KMS-11 (cell line): ENCODE results near the gene ZNF320.
"Not testable (repeated sequence)": the region's sequence is repeated elsewhere in the genome, so short reads cannot be mapped to it uniquely, and the experiment has no call there.

ENCODE experiments used
- H2AFZ ChIP-seq: fragments of 200-600 bp; sonication (generic); 2 replicates; pipeline ENCODE4 v1.6.1; 2016; ENCODE audit warnings: antibody characterized with exemption, mixed run types, low read depth
- H3K27ac ChIP-seq: fragments of 200-600 bp; sonication (generic); 2 replicates; pipeline ENCODE4 v1.6.1; 2016; ENCODE audit warnings: mild to moderate bottlenecking, mixed run types
- H3K27me3 ChIP-seq: fragments of 200-600 bp; sonication (generic); 2 replicates; pipeline ENCODE4 v1.6.1; 2017; ENCODE audit warnings: mild to moderate bottlenecking, low read depth, mixed run types, moderate library complexity; ENCODE audit not compliant: insufficient read depth
- H3K36me3 ChIP-seq: fragments of 200-600 bp; sonication (generic); 2 replicates; pipeline ENCODE4 v1.6.1; 2017; ENCODE audit warnings: mild to moderate bottlenecking, mixed run types; ENCODE audit not compliant: insufficient read depth
- H3K4me1 ChIP-seq: fragments of 200-600 bp; sonication (generic); 2 replicates; pipeline ENCODE4 v1.6.1; 2016; ENCODE audit warnings: mild to moderate bottlenecking, low read depth, mixed run types; ENCODE audit not compliant: poor library complexity, severe bottlenecking
- H3K4me2 ChIP-seq: fragments of 200-600 bp; sonication (generic); 2 replicates; pipeline ENCODE4 v1.7.0; 2016; ENCODE audit warnings: mild to moderate bottlenecking, mixed run types
- H3K4me3 ChIP-seq: fragments of 200-600 bp; sonication (generic); IDR thresholded peaks from 2 replicates; pipeline ENCODE4 v1.6.1; 2017; ENCODE audit warnings: low read depth, low read length, mixed read lengths; ENCODE audit not compliant: insufficient read depth
- H3K79me2 ChIP-seq: fragments of 200-600 bp; sonication (generic); 2 replicates; pipeline ENCODE4 v1.6.1; 2016; ENCODE audit warnings: low read depth, mixed run types; ENCODE audit not compliant: insufficient read depth
- H3K9ac ChIP-seq: fragments of 200-600 bp; sonication (generic); 2 replicates; pipeline ENCODE4 v1.6.1; 2016; ENCODE audit warnings: mild to moderate bottlenecking, mixed run types
- H4K20me1 ChIP-seq: fragments of 200-600 bp; sonication (generic); 2 replicates; pipeline ENCODE4 v1.6.1; 2016; ENCODE audit warnings: mild to moderate bottlenecking, mixed run types; ENCODE audit not compliant: insufficient read depth
- TF ChIP-seq, protein P1 (sequence below): fragments of 200-600 bp; sonication (generic); conservative IDR thresholded peaks from 2 replicates; pipeline ENCODE4 v1.6.1; 2017; ENCODE audit warnings: low read depth, mild to moderate bottlenecking, antibody characterized with exemption, low read length, moderate library complexity, mixed read lengths

The ZNF320 gene

GRCh38 chr19:52897138-52897935 is at the start of gene ZNF320:
ZNF320 (minus strand) TSS chr19:52897635; CDS start chr19:52890255, 7,380 bp downstream.
- no peaks in the 10 kb centered on the region for H3K36me3 ChIP-seq
- peak within 1 kb of the TSS; percentile 76 for H3K4me2 ChIP-seq
- H4K20me1 ChIP-seq = no peaks in the 10 kb centered on the region
- H3K27ac ChIP-seq = peak within 1 kb of the TSS; percentile 47; the same call in 1 of the 2 replicates
- no peaks in the 10 kb centered on the region for H3K79me2 ChIP-seq
- H3K9ac ChIP-seq = peak within 1 kb of the TSS; percentile 64; the same call in 1 of the 2 replicates
- peak within 1 kb of the TSS; percentile 78 for H2AFZ ChIP-seq
- TF ChIP-seq, protein P1, sequence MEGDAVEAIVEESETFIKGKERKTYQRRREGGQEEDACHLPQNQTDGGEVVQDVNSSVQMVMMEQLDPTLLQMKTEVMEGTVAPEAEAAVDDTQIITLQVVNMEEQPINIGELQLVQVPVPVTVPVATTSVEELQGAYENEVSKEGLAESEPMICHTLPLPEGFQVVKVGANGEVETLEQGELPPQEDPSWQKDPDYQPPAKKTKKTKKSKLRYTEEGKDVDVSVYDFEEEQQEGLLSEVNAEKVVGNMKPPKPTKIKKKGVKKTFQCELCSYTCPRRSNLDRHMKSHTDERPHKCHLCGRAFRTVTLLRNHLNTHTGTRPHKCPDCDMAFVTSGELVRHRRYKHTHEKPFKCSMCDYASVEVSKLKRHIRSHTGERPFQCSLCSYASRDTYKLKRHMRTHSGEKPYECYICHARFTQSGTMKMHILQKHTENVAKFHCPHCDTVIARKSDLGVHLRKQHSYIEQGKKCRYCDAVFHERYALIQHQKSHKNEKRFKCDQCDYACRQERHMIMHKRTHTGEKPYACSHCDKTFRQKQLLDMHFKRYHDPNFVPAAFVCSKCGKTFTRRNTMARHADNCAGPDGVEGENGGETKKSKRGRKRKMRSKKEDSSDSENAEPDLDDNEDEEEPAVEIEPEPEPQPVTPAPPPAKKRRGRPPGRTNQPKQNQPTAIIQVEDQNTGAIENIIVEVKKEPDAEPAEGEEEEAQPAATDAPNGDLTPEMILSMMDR = no peak
- no peaks in the 10 kb centered on the region for H3K27me3 ChIP-seq
- H3K4me1 ChIP-seq = no peaks in the 10 kb centered on the region
- H3K4me3 ChIP-seq = no peak within 1 kb of the TSS

DNA sequence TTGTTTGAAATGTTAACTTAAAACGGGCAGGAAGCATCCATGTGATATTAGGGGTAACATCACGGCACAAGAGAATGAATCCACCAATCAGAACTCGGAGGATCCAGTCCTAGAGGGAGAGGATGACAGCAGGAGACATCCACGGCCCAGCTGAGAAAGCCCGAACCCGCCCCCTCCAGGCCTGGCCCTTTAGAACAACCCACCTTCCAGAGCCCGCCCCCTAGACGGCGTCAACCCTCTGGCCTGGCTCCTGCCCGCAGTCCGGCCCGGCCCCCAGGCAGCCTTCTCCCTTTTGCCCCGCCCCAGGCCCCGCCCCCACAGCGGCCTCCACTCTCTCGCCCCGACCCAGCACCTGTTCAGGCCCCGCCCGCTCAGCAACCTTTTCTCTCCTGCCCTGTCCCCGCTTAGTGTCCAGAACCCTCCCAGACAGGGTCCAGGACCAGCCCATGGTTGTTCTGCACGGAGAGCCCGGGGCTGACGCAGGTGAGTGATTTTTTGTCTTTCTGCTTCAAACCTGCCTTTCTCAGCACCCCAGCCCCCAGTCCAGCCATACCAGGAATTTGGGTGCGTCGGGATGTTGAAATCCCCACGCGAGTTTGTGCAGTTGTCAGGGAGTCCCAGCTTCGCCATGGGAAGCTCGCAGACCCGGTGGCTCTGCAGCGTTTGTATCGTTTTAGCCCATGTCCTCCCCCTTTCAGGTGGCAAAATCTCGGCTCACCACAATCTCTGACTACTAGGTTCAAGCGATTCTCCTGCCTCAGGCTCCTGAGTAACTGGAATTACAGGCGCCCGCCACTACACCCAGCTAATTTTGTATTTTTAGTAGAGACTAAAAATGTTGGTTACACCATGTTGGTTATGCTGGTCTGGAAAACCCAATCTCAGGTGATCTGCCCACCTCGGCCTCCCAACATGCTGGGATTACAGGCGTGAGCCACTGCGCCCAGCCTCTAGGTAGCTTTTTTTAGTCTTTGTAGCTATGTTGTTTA is 49.2 kb upstream of the ZNF320 start:
- no peak overlapping the region for H3K9ac ChIP-seq
- H3K4me2 ChIP-seq = no peak overlapping the region
- TF ChIP-seq, protein P1 = no peak
- H3K4me1 ChIP-seq = no peaks in the 10 kb centered on the region
- H2AFZ ChIP-seq = no peak overlapping the region
- H3K27me3 ChIP-seq = no peaks in the 10 kb centered on the region
- H3K79me2 ChIP-seq = no peaks in the 10 kb centered on the region
- H4K20me1 ChIP-seq = no peaks in the 10 kb centered on the region
- H3K27ac ChIP-seq = no peak overlapping the region
- H3K4me3 ChIP-seq = no peak overlapping the region
- H3K36me3 ChIP-seq = peaks cover 5% of the 10 kb centered on the region; the same call in 1 of the 2 replicates

GRCh38 chr19:52945652-52946321 is 48.4 kb upstream of the ZNF320 start:
- no peaks in the 10 kb centered on the region for H4K20me1 ChIP-seq
- no peak overlapping the region for H3K27ac ChIP-seq
- H3K4me2 ChIP-seq = no peak overlapping the region
- H3K27me3 ChIP-seq = no peaks in the 10 kb centered on the region
- no peak overlapping the region for H2AFZ ChIP-seq
- no peak overlapping the region for H3K9ac ChIP-seq
- H3K79me2 ChIP-seq = no peaks in the 10 kb centered on the region
- TF ChIP-seq, protein P1 = no peak
- no peaks in the 10 kb centered on the region for H3K4me1 ChIP-seq
- no peak overlapping the region for H3K4me3 ChIP-seq
- peaks cover under 1% of the 10 kb centered on the region; the same call in 1 of the 2 replicates for H3K36me3 ChIP-seq

DNA sequence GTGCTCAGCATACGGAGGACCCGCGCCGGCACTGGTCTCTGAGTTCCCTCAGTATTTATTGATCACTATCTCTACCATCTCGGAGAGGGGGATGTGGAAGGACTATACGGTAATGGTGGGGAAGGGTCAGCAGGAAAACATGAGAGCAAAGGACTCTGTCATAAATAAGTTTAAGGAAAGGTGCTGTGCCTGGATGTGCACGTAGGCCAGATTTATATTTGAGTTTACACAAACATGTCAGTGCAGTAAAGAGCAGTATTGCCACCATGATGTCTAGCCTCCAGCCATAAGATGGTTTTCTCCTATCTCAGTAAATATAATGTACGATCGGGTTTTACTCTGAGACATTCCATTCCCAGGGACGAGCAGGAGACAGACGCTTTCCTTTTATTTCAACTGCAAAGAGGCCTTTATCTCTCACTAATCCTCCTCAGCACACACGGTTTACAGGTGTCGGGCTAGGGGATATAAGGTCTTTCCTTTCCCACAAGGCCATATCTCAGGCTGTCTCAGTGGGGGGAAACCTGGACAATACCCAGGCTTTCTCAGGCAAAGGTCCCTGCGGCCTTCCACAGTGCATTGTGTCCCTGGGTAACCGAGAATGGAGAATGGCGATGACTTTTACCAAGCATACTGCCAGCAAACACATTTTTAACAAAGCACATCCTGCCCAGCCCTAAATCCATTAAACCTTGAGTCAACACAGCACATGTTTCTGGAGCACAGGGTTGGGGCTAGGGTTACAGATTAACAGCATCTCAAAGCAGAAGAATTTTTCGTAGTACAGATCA is 47.5 kb upstream of the ZNF320 start:
- not testable (repeated sequence) for H3K27ac ChIP-seq, H2AFZ ChIP-seq, H3K36me3 ChIP-seq, H3K27me3 ChIP-seq, H3K4me2 ChIP-seq, H3K9ac ChIP-seq, H3K79me2 ChIP-seq, H3K4me3 ChIP-seq, H3K4me1 ChIP-seq, H4K20me1 ChIP-seq
